ENCODE measurements around the gene FARSB.
A peak's percentile ranks its signal among the peaks of the same experiment; 100 is the strongest.
"Not testable (repeated sequence)": the region's sequence is repeated elsewhere in the genome, so short reads cannot be mapped to it uniquely, and the experiment has no call there.

FARSB gene

DNA sequence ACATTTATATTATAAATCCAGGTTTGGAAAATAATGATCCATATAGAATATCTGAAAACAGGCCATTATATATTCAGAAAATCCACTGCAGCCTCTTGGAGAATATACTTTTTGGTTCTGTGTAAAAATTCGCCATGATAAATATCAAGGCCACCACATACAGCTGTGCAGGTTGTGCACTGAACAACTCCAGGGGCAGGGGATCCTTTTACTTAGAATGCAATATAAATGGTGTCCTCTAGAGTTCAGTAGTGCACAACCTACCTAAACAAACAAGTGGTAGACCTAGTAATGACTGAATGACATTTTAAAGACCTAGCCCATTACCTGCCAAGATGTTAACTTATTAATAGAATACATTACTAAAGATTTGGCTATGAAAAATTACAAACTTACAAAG, 37.9 kb upstream of the FARSB start:
- in situ Hi-C loops (cut with HindIII; ENCODE audit: low sequenced_read_pairs) = no loop called here
- DNase-seq (ENCODE audit: low read depth, low spot score) = peak; percentile 22
- TF ChIP-seq, protein P1, sequence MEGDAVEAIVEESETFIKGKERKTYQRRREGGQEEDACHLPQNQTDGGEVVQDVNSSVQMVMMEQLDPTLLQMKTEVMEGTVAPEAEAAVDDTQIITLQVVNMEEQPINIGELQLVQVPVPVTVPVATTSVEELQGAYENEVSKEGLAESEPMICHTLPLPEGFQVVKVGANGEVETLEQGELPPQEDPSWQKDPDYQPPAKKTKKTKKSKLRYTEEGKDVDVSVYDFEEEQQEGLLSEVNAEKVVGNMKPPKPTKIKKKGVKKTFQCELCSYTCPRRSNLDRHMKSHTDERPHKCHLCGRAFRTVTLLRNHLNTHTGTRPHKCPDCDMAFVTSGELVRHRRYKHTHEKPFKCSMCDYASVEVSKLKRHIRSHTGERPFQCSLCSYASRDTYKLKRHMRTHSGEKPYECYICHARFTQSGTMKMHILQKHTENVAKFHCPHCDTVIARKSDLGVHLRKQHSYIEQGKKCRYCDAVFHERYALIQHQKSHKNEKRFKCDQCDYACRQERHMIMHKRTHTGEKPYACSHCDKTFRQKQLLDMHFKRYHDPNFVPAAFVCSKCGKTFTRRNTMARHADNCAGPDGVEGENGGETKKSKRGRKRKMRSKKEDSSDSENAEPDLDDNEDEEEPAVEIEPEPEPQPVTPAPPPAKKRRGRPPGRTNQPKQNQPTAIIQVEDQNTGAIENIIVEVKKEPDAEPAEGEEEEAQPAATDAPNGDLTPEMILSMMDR (IDR thresholded peaks at IDR 0.05; ENCODE audit: low read depth, low read length) = no peak

DNA sequence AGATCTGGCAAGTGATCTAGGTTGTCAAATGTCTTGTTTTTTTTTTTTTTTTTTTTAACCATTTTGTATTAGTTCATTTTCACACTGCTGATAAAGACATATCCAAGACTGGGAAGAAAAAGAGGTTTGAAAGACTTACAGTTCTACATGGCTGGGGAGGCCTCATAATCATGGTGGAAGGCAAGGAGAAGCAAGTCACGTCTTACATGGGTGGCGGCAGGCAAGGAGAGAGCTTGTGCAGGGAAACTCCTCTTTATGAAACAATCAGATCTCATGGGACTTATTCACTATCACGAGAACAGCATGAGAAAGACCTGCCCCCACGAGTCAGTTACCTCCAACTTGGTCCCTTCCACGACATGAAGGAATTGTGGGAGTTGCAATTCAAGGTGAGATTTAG, 37.5 kb upstream of the FARSB start:
- DNase-seq (ENCODE audit: low read depth, low spot score); H3K4me3 ChIP-seq (ENCODE audit: low read depth, low read length); in situ Hi-C loops (cut with HindIII; ENCODE audit: low sequenced_read_pairs): not testable (repeated sequence)

More for the DNA sequence above, 37.9 kb upstream of the FARSB start:
- no peak overlapping the region for H3K4me3 ChIP-seq (ENCODE audit: low read depth, low read length)

DNA sequence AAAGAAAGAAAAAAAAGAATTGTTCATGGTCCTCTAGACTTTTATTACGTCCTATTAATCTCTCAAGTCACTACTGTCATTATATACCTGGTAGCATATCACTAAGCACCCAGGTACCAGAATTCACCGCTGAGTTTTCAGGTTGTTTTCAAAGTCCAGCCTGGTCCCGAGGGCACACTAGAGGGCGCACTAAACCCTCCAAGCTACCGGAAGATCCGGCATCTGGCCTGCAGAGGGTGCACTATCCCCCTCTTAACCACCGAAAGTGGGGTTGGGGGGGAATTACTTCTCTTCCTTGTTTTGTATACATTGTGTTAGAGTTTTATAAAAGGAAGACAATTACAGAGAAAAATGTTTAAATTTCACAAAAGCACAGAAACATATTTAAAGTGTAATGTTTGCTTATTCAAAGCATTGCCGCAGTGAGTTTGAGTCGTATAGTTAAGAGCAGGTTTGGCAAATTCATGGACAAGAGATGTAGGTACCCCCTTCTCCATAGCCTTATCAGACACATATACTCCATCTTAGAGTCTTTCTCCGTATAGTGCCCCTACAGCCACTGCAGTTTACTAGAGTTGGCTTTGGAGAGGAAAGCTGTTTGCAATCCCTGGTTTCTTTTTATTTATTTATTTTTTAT, 34.8 kb upstream of the FARSB start:
- H3K4me3 ChIP-seq (ENCODE audit: low read depth, low read length) = no peak overlapping the region
- DNase-seq (ENCODE audit: low read depth, low spot score) = peak; percentile 71
- TF ChIP-seq, protein P1 (IDR thresholded peaks at IDR 0.05; ENCODE audit: low read depth, low read length) = peak; percentile 100
- in situ Hi-C loops (cut with HindIII; ENCODE audit: low sequenced_read_pairs) = no loop called here

DNA sequence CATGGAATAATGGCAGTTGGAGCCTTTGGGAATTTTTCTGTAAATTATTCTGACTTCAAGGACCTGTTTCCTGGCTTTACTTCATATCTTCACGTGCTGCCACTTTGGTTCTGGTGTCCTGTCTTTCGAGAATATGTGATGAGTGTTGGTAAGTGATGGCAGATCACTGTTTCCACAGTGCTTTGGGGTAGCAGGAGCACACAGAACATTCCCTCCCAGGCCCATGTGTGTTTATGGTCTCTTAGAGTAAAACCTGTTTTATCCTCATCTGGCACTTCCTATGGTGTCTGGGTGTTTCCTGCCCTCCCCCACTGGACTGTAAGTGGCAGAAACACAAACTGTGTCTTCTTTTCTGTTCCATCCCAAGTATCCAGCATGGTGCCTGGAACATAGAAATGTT, 33.4 kb upstream of the FARSB start:
- TF ChIP-seq, protein P1 (IDR thresholded peaks at IDR 0.05; ENCODE audit: low read depth, low read length) = no peak
- DNase-seq (ENCODE audit: low read depth, low spot score) = no peak
- H3K4me3 ChIP-seq (ENCODE audit: low read depth, low read length) = no peak overlapping the region
- in situ Hi-C loops (cut with HindIII; ENCODE audit: low sequenced_read_pairs) = no loop called here

DNA sequence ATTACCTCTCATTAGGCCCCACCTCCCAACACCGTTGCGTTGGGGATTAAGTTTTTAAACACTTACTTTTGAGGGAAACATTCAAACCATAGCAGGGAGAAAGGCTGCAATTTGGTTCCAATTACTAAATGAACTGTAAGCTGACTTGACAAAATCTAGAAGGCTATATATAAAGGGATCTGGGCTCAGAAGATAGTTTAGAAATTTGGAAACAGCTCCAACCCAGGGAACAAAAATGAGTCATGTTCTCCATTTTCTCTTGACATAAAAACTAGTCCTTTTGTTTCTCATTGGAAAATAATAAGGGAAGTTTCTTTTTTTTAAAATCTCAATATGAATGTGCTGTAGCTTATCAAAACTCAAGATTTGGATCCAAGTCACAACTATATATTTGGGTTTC, 33.0 kb upstream of the FARSB start:
- H3K4me3 ChIP-seq (ENCODE audit: low read depth, low read length) = no peak overlapping the region
- in situ Hi-C loops (cut with HindIII; ENCODE audit: low sequenced_read_pairs) = no loop called here
- TF ChIP-seq, protein P1 (IDR thresholded peaks at IDR 0.05; ENCODE audit: low read depth, low read length) = no peak
- DNase-seq (ENCODE audit: low read depth, low spot score) = peak; percentile 21

DNA sequence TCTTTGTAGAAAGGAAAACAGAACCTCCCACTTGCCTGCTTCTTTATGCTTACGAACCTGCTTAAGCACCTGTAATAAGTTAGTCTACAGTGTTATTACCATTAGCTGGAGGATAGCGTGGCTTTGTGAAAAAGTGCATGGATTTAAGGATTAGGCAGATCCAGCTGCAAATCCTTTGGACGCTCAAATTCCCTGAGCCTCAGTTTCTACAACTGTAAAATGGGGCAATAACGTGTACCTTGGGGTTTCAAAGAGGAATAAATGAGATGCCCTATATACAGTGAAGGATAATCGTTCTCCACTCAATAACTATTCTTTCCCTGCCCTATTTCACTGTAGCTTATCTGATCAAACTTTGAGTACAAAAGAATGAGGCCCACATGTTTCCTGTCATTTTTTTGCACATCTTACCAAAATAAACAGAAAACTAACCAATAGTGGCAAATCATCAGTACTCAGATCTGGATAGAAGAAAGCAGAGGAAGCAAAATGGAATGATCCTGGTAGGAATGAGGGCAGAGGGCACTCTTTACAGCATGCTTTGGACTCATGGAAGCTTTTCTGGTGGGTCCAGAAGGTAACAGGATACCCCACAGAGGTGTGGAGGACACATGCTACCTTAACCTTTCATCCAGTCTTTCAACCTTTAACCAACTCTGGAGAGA, 30.3 kb upstream of the FARSB start:
- TF ChIP-seq, protein P1 (IDR thresholded peaks at IDR 0.05; ENCODE audit: low read depth, low read length) = no peak
- no peak overlapping the region for H3K4me3 ChIP-seq (ENCODE audit: low read depth, low read length)
- no peak for DNase-seq (ENCODE audit: low read depth, low spot score)
- in situ Hi-C loops (cut with HindIII; ENCODE audit: low sequenced_read_pairs) = no loop called here

DNA sequence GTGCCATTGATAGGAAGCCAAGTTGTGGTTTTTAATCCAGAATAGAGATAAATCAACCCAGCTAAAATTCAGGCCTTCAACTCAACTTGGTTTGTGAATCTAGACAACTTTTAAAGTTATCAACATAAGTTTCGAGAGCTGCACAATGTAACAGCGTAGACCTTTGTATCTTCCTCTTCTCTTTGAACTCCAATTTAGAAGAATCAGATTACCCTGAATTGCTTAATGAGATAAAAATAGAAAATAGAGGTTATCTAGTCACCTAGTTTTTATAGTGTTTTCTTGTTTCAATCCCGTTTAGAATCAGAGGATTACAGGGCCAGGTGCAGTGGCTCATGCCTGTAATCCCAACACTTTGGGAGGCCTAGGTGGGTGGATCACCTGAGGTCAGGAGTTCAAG, 27.9 kb upstream of the FARSB start:
- DNase-seq (ENCODE audit: low read depth, low spot score) = no peak
- no peak overlapping the region for H3K4me3 ChIP-seq (ENCODE audit: low read depth, low read length)
- in situ Hi-C loops (cut with HindIII; ENCODE audit: low sequenced_read_pairs) = no loop called here
- TF ChIP-seq, protein P1 (IDR thresholded peaks at IDR 0.05; ENCODE audit: low read depth, low read length) = no peak
